ENCODE data around the gene KCTD6.

Gene KCTD6

DNA sequence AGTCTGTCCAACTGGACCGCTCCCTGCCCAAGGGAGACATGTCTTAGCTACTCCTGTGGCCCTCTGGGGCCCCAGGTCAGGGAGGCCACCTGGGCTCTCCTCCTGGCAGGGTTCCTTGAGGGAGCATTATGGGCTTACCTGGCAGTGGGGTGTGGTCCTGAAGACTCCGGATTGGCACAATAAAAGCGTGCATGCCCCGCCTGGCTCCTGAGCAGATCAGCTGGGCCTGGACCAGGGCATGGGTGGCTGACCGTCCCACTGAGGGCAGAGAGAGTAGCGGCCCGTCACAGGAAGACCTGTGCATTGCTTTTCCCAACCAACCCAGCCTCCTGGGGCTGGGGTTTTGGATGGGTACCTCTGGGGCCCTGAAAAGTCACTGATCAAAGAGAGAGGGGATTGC lies 39.7 kb downstream of the KCTD6 start:
- Histone ChIP-seq H4K91ac (ENCODE audit: low read depth, low read length) (no peak overlapping the region), H4K8ac (ENCODE audit: low read depth, low read length) (no peak overlapping the region), H3K18ac (ENCODE audit: low read length) (no peak overlapping the region), H2BK5ac (ENCODE audit: low read depth, low read length, poor library complexity) (no peak overlapping the region), H3K23ac (ENCODE audit: low read length) (no peak overlapping the region), H3K79me2 (ENCODE audit: control insufficient read depth, insufficient read depth, low read length, poor library complexity) (no peaks in the 10 kb centered on the region), H3K4me2 (ENCODE audit: low read length) (no peak overlapping the region), H2AFZ (ENCODE audit: insufficient read depth, low read length, poor library complexity) (no peak overlapping the region), H3K4me3 (ENCODE audit: low read depth, low read length) (no peak overlapping the region), H3K9ac (ENCODE audit: low read length) (no peak overlapping the region), H4K12ac (ENCODE audit: low read depth, low read length) (no peak overlapping the region), H3K4ac (ENCODE audit: low read depth, low read length) (no peak overlapping the region), H3K27ac (ENCODE audit: low read depth, low read length) (no peak overlapping the region), H3K4me1 (ENCODE audit: control insufficient read depth in 1 of 2, insufficient read depth in 2 of 2, low read length in 2 of 2) (peaks cover 0 to under 1% of the 10 kb centered on the region in 2 experiments), H3K9me3 (ENCODE audit: insufficient read depth, low read depth, low read length) (no peaks in the 10 kb centered on the region), H2BK120ac (ENCODE audit: insufficient read depth, low read length, poor library complexity) (no peak overlapping the region), H2AK5ac (ENCODE audit: low read length) (no peak overlapping the region), H3K27me3 (ENCODE audit: insufficient read depth, low read length) (no peaks in the 10 kb centered on the region), H2BK12ac (ENCODE audit: low read length) (no peak overlapping the region), H3K36me3 (ENCODE audit: control insufficient read depth in 1 of 2, insufficient read depth in 2 of 2, low read length in 2 of 2) (no peaks in the 10 kb centered on the region), H3K14ac (ENCODE audit: low read length) (no peak overlapping the region), H3K79me1 (ENCODE audit: low read length) (no peaks in the 10 kb centered on the region)
- WGBS (ENCODE audit: extremely low coverage, insufficient coverage, insufficient read length) = no CpG with 5 or more reads among the region's 7 CpGs
- no peak for DNase-seq

DNA sequence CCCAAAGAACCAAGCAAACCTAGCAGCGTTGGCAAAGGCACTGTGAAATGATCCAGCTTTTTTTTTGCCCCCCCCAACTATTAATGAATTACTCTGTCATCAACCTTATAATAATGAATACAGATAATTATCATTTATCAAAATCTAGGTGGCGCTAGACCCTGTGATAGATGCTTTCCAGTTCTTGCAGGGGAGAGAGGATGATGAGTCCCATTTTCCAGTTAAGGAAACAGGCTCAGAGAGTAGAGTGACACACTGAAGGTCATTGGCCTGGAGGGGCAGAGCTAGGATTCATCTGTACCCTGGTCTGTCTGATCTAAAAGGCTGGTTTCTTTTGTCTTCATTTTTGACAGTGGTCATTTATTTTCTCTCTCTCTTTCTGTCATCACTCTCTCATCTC lies 40.1 kb downstream of the KCTD6 start:
- no peak overlapping the region for H3K14ac ChIP-seq (ENCODE audit: low read length)
- no peak overlapping the region for H2BK5ac ChIP-seq (ENCODE audit: low read depth, low read length, poor library complexity)
- no peaks in the 10 kb centered on the region for H3K79me2 ChIP-seq (ENCODE audit: control insufficient read depth, insufficient read depth, low read length, poor library complexity)
- no peak overlapping the region for H3K9ac ChIP-seq (ENCODE audit: low read length)
- no peak overlapping the region for H3K4ac ChIP-seq (ENCODE audit: low read depth, low read length)
- H4K8ac ChIP-seq (ENCODE audit: low read depth, low read length) = no peak overlapping the region
- no peak overlapping the region for H4K91ac ChIP-seq (ENCODE audit: low read depth, low read length)
- H3K79me1 ChIP-seq (ENCODE audit: low read length) = no peaks in the 10 kb centered on the region
- H3K4me1 ChIP-seq (ENCODE audit: control insufficient read depth in 1 of 2, insufficient read depth in 2 of 2, low read length in 2 of 2) = no peaks in the 10 kb centered on the region
- H2AFZ ChIP-seq (ENCODE audit: insufficient read depth, low read length, poor library complexity) = no peak overlapping the region
- no CpG with 5 or more reads among the region's 2 CpGs for WGBS (ENCODE audit: extremely low coverage, insufficient coverage, insufficient read length)
- no peak overlapping the region for H3K18ac ChIP-seq (ENCODE audit: low read length)
- H2BK12ac ChIP-seq (ENCODE audit: low read length) = no peak overlapping the region
- no peak overlapping the region for H3K4me3 ChIP-seq (ENCODE audit: low read depth, low read length)
- no peak overlapping the region for H3K23ac ChIP-seq (ENCODE audit: low read length)
- no peak overlapping the region for H4K12ac ChIP-seq (ENCODE audit: low read depth, low read length)
- no peaks in the 10 kb centered on the region for H3K9me3 ChIP-seq (ENCODE audit: insufficient read depth, low read depth, low read length)
- no peaks in the 10 kb centered on the region for H3K27me3 ChIP-seq (ENCODE audit: insufficient read depth, low read length)
- no peak overlapping the region for H2AK5ac ChIP-seq (ENCODE audit: low read length)
- no peak overlapping the region for H3K4me2 ChIP-seq (ENCODE audit: low read length)
- H2BK120ac ChIP-seq (ENCODE audit: insufficient read depth, low read length, poor library complexity) = no peak overlapping the region
- DNase-seq = no peak
- no peaks in the 10 kb centered on the region for H3K36me3 ChIP-seq (ENCODE audit: control insufficient read depth in 1 of 2, insufficient read depth in 2 of 2, low read length in 2 of 2)
- no peak overlapping the region for H3K27ac ChIP-seq (ENCODE audit: low read depth, low read length)

DNA sequence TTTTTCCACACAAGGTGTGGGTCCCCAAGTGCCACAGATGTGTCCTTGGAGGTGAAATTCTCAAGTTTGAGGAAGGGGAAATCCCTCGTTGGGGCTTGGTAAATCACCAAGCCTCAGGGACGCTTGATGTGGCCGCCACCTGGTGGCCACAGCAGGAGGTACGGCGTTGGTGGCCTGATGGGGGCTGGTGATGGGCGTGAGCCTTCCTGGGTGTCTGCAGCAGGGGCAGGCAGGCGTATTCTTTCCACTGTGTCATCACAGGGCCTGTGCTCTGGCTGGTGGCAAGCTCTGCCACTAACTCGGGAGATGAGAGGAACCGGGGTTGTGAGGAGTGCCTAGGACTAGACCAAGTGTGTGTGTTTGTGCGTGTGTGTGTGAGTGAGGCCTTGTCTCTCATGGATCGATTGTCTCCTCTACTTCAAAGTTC lies 40.9 kb downstream of the KCTD6 start:
- no CpG with 5 or more reads among the region's 11 CpGs for WGBS (ENCODE audit: extremely low coverage, insufficient coverage, insufficient read length)
- DNase-seq = peak; percentile 75 to 88
- no peaks in the 10 kb centered on the region for H3K4me1 ChIP-seq (ENCODE audit: control insufficient read depth in 1 of 2, insufficient read depth in 2 of 2, low read length in 2 of 2)

GRCh38 chr3:58534592-58535494 lies 42.9 kb downstream of the KCTD6 start:
- Histone ChIP-seq H3K23ac (ENCODE audit: low read length) (no peak overlapping the region), H3K9me3 (ENCODE audit: insufficient read depth, low read depth, low read length) (no peaks in the 10 kb centered on the region), H4K91ac (ENCODE audit: low read depth, low read length) (no peak overlapping the region), H3K14ac (ENCODE audit: low read length) (no peak overlapping the region), H2BK120ac (ENCODE audit: insufficient read depth, low read length, poor library complexity) (no peak overlapping the region), H2BK12ac (ENCODE audit: low read length) (no peak overlapping the region), H3K4me3 (ENCODE audit: low read depth, low read length) (no peak overlapping the region), H2AFZ (ENCODE audit: insufficient read depth, low read length, poor library complexity) (no peak overlapping the region), H3K9ac (ENCODE audit: low read length) (peak overlapping the region; percentile 24), H2AK5ac (ENCODE audit: low read length) (no peak overlapping the region), H3K18ac (ENCODE audit: low read length) (no peak overlapping the region), H3K27me3 (ENCODE audit: insufficient read depth, low read length) (no peaks in the 10 kb centered on the region), H3K4ac (ENCODE audit: low read depth, low read length) (no peak overlapping the region), H3K79me2 (ENCODE audit: control insufficient read depth, insufficient read depth, low read length, poor library complexity) (no peaks in the 10 kb centered on the region), H3K4me1 (ENCODE audit: control insufficient read depth in 1 of 2, insufficient read depth in 2 of 2, low read length in 2 of 2) (no peaks in the 10 kb centered on the region), H4K12ac (ENCODE audit: low read depth, low read length) (no peak overlapping the region), H2BK5ac (ENCODE audit: low read depth, low read length, poor library complexity) (no peak overlapping the region), H3K4me2 (ENCODE audit: low read length) (no peak overlapping the region), H3K27ac (ENCODE audit: low read depth, low read length) (no peak overlapping the region), H3K36me3 (ENCODE audit: control insufficient read depth in 1 of 2, insufficient read depth in 2 of 2, low read length in 2 of 2) (no peaks in the 10 kb centered on the region), H4K8ac (ENCODE audit: low read depth, low read length) (no peak overlapping the region), H3K79me1 (ENCODE audit: low read length) (no peaks in the 10 kb centered on the region)
- no CpG with 5 or more reads among the region's 9 CpGs for WGBS (ENCODE audit: extremely low coverage, insufficient coverage, insufficient read length)
- DNase-seq = no peak

More for the DNA sequence above, 40.9 kb downstream of the KCTD6 start:
- no peak overlapping the region for H3K4me3 ChIP-seq (ENCODE audit: low read depth, low read length)
- H2BK5ac ChIP-seq (ENCODE audit: low read depth, low read length, poor library complexity) = no peak overlapping the region
- H3K79me1 ChIP-seq (ENCODE audit: low read length) = no peaks in the 10 kb centered on the region
- H3K18ac ChIP-seq (ENCODE audit: low read length) = no peak overlapping the region
- H2AFZ ChIP-seq (ENCODE audit: insufficient read depth, low read length, poor library complexity) = peak overlapping the region; percentile 48
- no peak overlapping the region for H3K4me2 ChIP-seq (ENCODE audit: low read length)
- no peak overlapping the region for H4K8ac ChIP-seq (ENCODE audit: low read depth, low read length)
- H4K12ac ChIP-seq (ENCODE audit: low read depth, low read length) = no peak overlapping the region
- no peaks in the 10 kb centered on the region for H3K27me3 ChIP-seq (ENCODE audit: insufficient read depth, low read length)
- H2BK120ac ChIP-seq (ENCODE audit: insufficient read depth, low read length, poor library complexity) = no peak overlapping the region
- no peak overlapping the region for H3K27ac ChIP-seq (ENCODE audit: low read depth, low read length)
- no peak overlapping the region for H4K91ac ChIP-seq (ENCODE audit: low read depth, low read length)
- no peak overlapping the region for H2BK12ac ChIP-seq (ENCODE audit: low read length)
- no peak overlapping the region for H3K4ac ChIP-seq (ENCODE audit: low read depth, low read length)
- no peak overlapping the region for H2AK5ac ChIP-seq (ENCODE audit: low read length)
- H3K79me2 ChIP-seq (ENCODE audit: control insufficient read depth, insufficient read depth, low read length, poor library complexity) = no peaks in the 10 kb centered on the region
- H3K36me3 ChIP-seq (ENCODE audit: control insufficient read depth in 1 of 2, insufficient read depth in 2 of 2, low read length in 2 of 2) = no peaks in the 10 kb centered on the region
- H3K14ac ChIP-seq (ENCODE audit: low read length) = no peak overlapping the region
- H3K23ac ChIP-seq (ENCODE audit: low read length) = no peak overlapping the region
- no peaks in the 10 kb centered on the region for H3K9me3 ChIP-seq (ENCODE audit: insufficient read depth, low read depth, low read length)
- no peak overlapping the region for H3K9ac ChIP-seq (ENCODE audit: low read length)

Data from trophoblast cell (in vitro differentiated cells and primary cell).